H1 (cell line): ENCODE data around the gene ANAPC16. TPM values are rescaled to one million over a fixed set of nuclear protein-coding genes. Genes with fewer than 3 reads are reported as not detected.

ENCODE experiments used
- CTCF ChIA-PET: fragments of 300-600 bp; sonication (Branson Sonifier 250); formaldehyde crosslinking; loops from one replicate; lab custom pipeline; 2021; ENCODE audit not compliant: partially characterized antibody; lab: Charles Lee
- POLR2A ChIA-PET: fragments of 300-600 bp; sonication (Branson Sonifier 250); formaldehyde crosslinking; loops from one replicate; lab custom pipeline; 2021; ENCODE audit warnings: inconsistent platforms; ENCODE audit not compliant: partially characterized antibody; lab: Charles Lee
- DNase-seq, 2 experiments: peaks; one replicate each; pipeline versions ENCODE4 v3.0.0 to v3.0.0-alpha.2; 2010 to 2022; ENCODE audit warnings: low spot score in 2 of 2, low read depth in 1 of 2, mixed read lengths in 1 of 2
- FAIRE-seq: peaks from 2 replicates; lab custom pipeline; 2011; peaks lifted over from hg19 to GRCh38; lab: Jason Lieb, UNC
- H2AFZ ChIP-seq: 2 replicates; pipeline ENCODE4 v1.8.1; 2012; ENCODE audit warnings: low read length, inconsistent platforms
- H2AK5ac ChIP-seq: 2 replicates; pipeline ENCODE4 v1.6.1; 2013; ENCODE audit warnings: low read depth, low read length
- H2BK120ac ChIP-seq: replicated peaks from 2 replicates; pipeline ENCODE3; 2013; ENCODE audit warnings: low read depth, low read length, inconsistent platforms
- H2BK12ac ChIP-seq: 2 replicates; pipeline ENCODE4 v1.6.1; 2013; ENCODE audit warnings: low read depth, low read length
- H2BK15ac ChIP-seq: 2 replicates; pipeline ENCODE4 v1.6.1; 2013; ENCODE audit warnings: low read length
- H2BK20ac ChIP-seq: 2 replicates; pipeline ENCODE4 v1.6.1; 2013; ENCODE audit warnings: low read length
- H2BK5ac ChIP-seq: 2 replicates; pipeline ENCODE4 v1.6.1; 2013; ENCODE audit warnings: low read depth, low read length
- H3K14ac ChIP-seq: 2 replicates; pipeline ENCODE4 v1.6.1; 2013; ENCODE audit warnings: inconsistent platforms; ENCODE audit not compliant: insufficient read length
- H3K18ac ChIP-seq: 2 replicates; pipeline ENCODE4 v1.6.1; 2013; ENCODE audit warnings: low read length; ENCODE audit errors: extremely low read depth
- H3K23ac ChIP-seq: 2 replicates; pipeline ENCODE4 v1.6.1; 2013; ENCODE audit warnings: inconsistent platforms; ENCODE audit not compliant: insufficient read length
- H3K23me2 ChIP-seq: 2 replicates; pipeline ENCODE4 v1.6.1; 2013; ENCODE audit warnings: low read depth, low read length
- H3K27ac ChIP-seq: 2 replicates; pipeline ENCODE4 v1.6.1; 2011; ENCODE audit warnings: low read depth, low read length, inconsistent platforms
- H3K27me3 ChIP-seq, 4 experiments: replicated peaks in 1 of 4; 1 replicate in 1 of 4; 2 replicates in 3 of 4; pipeline versions ENCODE4 v1.6.1 to v1.8.1; 2011 to 2013; ENCODE audit warnings: low read length in 3 of 4, mild to moderate bottlenecking in 3 of 4, inconsistent platforms in 2 of 4, mixed read lengths in 2 of 4, moderate library complexity in 1 of 4; ENCODE audit not compliant: control insufficient read depth in 3 of 4, insufficient read depth in 3 of 4; ENCODE audit errors: extremely low read depth in 1 of 4
- H3K36me3 ChIP-seq, 4 experiments: 2 replicates each; pipeline versions ENCODE4 v1.6.1 to v1.8.1; 2011 to 2013; ENCODE audit warnings: mild to moderate bottlenecking in 4 of 4, low read length in 3 of 4, moderate library complexity in 2 of 4, control low read depth in 1 of 4, inconsistent platforms in 1 of 4; ENCODE audit not compliant: insufficient read depth in 4 of 4, control insufficient read depth in 2 of 4
- H3K4ac ChIP-seq: replicated peaks from 2 replicates; pipeline ENCODE3; 2013; ENCODE audit warnings: low read length, low read depth, mixed read lengths, inconsistent platforms; ENCODE audit not compliant: insufficient read length
- H3K4me1 ChIP-seq, 4 experiments: replicated peaks in 1 of 4; 1 replicate in 1 of 4; 2 replicates in 3 of 4; pipeline versions ENCODE4 v1.6.1 to v1.8.1; 2011 to 2013; ENCODE audit warnings: low read length in 3 of 4, inconsistent platforms in 2 of 4, mixed read lengths in 1 of 4; ENCODE audit not compliant: insufficient read depth in 4 of 4, control insufficient read depth in 3 of 4
- H3K4me2 ChIP-seq, 2 experiments: 2 replicates each; pipeline versions ENCODE4 v1.6.1 to v1.8.1; 2011 to 2013; ENCODE audit warnings: low read depth in 2 of 2, low read length in 2 of 2, control low read depth in 1 of 2, inconsistent platforms in 1 of 2, mild to moderate bottlenecking in 1 of 2; ENCODE audit not compliant: insufficient read depth in 1 of 2
- H3K4me3 ChIP-seq, 4 experiments: fragments of 200-600, 300-600 bp in 1 of 4; sonication (generic), shearing (Covaris generic), sonication (Bioruptor Twin) in 1 of 4; 2 replicates each; pipeline versions ENCODE4 v1.5.1 to v1.8.1; 2011 to 2016; ENCODE audit warnings: low read length in 4 of 4, low read depth in 3 of 4, control low read depth in 2 of 4, inconsistent platforms in 2 of 4, mild to moderate bottlenecking in 2 of 4, mixed read lengths in 1 of 4, moderate library complexity in 1 of 4; ENCODE audit not compliant: insufficient read depth in 2 of 4; ENCODE audit errors: extremely low read depth in 1 of 4
- H3K56ac ChIP-seq: replicated peaks from 2 replicates; pipeline ENCODE3; 2013; ENCODE audit warnings: low read depth, mild to moderate bottlenecking, mixed read lengths, low read length, inconsistent platforms; ENCODE audit not compliant: insufficient read length
- H3K79me1 ChIP-seq: 2 replicates; pipeline ENCODE4 v1.6.1; 2013; ENCODE audit warnings: low read depth, low read length, control low read depth
- H3K79me2 ChIP-seq, 2 experiments: 2 replicates each; pipeline versions ENCODE4 v1.6.1 to v1.8.1; 2012 to 2013; ENCODE audit warnings: low read length in 2 of 2, mild to moderate bottlenecking in 2 of 2, inconsistent platforms in 1 of 2; ENCODE audit not compliant: insufficient read depth in 2 of 2, control insufficient read depth in 1 of 2
- H3K9ac ChIP-seq, 4 experiments: replicated peaks in 1 of 4; 1 replicate in 1 of 4; 2 replicates in 3 of 4; pipeline versions ENCODE4 v1.6.1 to v1.8.1; 2011 to 2013; ENCODE audit warnings: low read depth in 3 of 4, low read length in 3 of 4, control low read depth in 2 of 4, mild to moderate bottlenecking in 2 of 4, moderate library complexity in 2 of 4, inconsistent platforms in 1 of 4; ENCODE audit errors: extremely low read depth in 1 of 4
- H3K9me3 ChIP-seq, 2 experiments: 2 replicates each; pipeline versions ENCODE4 v1.6.1 to v1.8.1; 2012 to 2013; ENCODE audit warnings: mild to moderate bottlenecking in 2 of 2, moderate library complexity in 2 of 2, control low read depth in 1 of 2, inconsistent platforms in 1 of 2, low read depth in 1 of 2, low read length in 1 of 2, mixed read lengths in 1 of 2; ENCODE audit not compliant: insufficient read depth in 2 of 2
- H4K20me1 ChIP-seq, 2 experiments: replicated peaks in 1 of 2; 2 replicates each; pipeline versions ENCODE3 to v1.8.1; 2011 to 2013; ENCODE audit warnings: inconsistent platforms in 2 of 2, low read length in 2 of 2, mild to moderate bottlenecking in 1 of 2; ENCODE audit not compliant: insufficient read depth in 2 of 2, control insufficient read depth in 1 of 2
- H4K5ac ChIP-seq: 2 replicates; pipeline ENCODE4 v1.6.1; 2013; ENCODE audit warnings: low read length, low read depth, mixed read lengths, inconsistent platforms; ENCODE audit not compliant: insufficient read length
- H4K8ac ChIP-seq: 2 replicates; pipeline ENCODE4 v1.8.0; 2013; ENCODE audit warnings: mild to moderate bottlenecking, moderate library complexity, low read length, inconsistent platforms; ENCODE audit not compliant: insufficient read depth; ENCODE audit errors: extremely low read depth
- H4K91ac ChIP-seq: replicated peaks from 2 replicates; pipeline ENCODE3; 2013; ENCODE audit warnings: low read length, mixed read lengths, inconsistent platforms; ENCODE audit not compliant: insufficient read length
- ATF2 ChIP-seq: IDR thresholded peaks from 2 replicates; pipeline ENCODE4 v1.6.1; 2012; ENCODE audit warnings: low read length, inconsistent platforms
- E2F6 ChIP-seq: IDR thresholded peaks from 2 replicates; pipeline ENCODE4 v1.6.1; 2012; ENCODE audit warnings: inconsistent platforms
- HDAC2 ChIP-seq, 2 experiments: fragments of 300-600 bp in 1 of 2; sonication (generic) in 1 of 2; IDR thresholded peaks; 2 replicates each; pipeline ENCODE4 v1.6.1; 2011 to 2012; ENCODE audit warnings: low read depth in 2 of 2, low read length in 2 of 2, mild to moderate bottlenecking in 2 of 2, moderate library complexity in 2 of 2, borderline replicate concordance in 1 of 2, inconsistent platforms in 1 of 2
- RAD21 ChIP-seq, 2 experiments: IDR thresholded peaks in 1 of 2; conservative IDR thresholded peaks in 1 of 2; 2 replicates each; pipeline ENCODE4 v1.6.1; 2011; ENCODE audit warnings: low read depth in 2 of 2, low read length in 2 of 2, improper control_type of control experiment in 1 of 2, inconsistent platforms in 1 of 2, mild to moderate bottlenecking in 1 of 2, moderate library complexity in 1 of 2
- SIN3A ChIP-seq, 2 experiments: IDR thresholded peaks in 1 of 2; conservative IDR thresholded peaks in 1 of 2; 2 replicates each; pipeline ENCODE4 v1.6.1; 2011 to 2012; ENCODE audit warnings: low read length in 2 of 2, improper control_type of control experiment in 1 of 2, low read depth in 1 of 2, mild to moderate bottlenecking in 1 of 2
- YY1 ChIP-seq: IDR thresholded peaks from 2 replicates; pipeline ENCODE4 v1.6.1; 2011; ENCODE audit warnings: low read depth, mild to moderate bottlenecking, low read length
- WGBS, 2 experiments: shearing (Covaris generic) in 1 of 2; methylation state at CpG; one replicate each; pipeline versions ENCODE4 v1.1.6 to v1.1.7; 2013 to 2015; ENCODE audit warnings: low lambda C conversion rate in 2 of 2, mixed read lengths in 2 of 2, inconsistent platforms in 1 of 2, low coverage in 1 of 2, missing lambda C conversion rate in 1 of 2; ENCODE audit not compliant: insufficient replicate concordance in 2 of 2, insufficient coverage in 1 of 2, insufficient read length in 1 of 2; ENCODE audit errors: extremely low coverage in 1 of 2, missing lambda C conversion rate in 1 of 2; 5-methylcytosine and 5-hydroxymethylcytosine counted together
- polyA plus RNA-seq, 7 experiments: library from polyadenylated mRNA; depleted of rRNA in 3 of 7; stranded (reverse) in 5 of 7; unstranded in 2 of 7; fragments of >200 nt in 5 of 7; fragments of 200-250 nt in 2 of 7; gene quantifications; 1 replicate in 5 of 7; 2 replicates in 1 of 7; 4 replicates in 1 of 7; pipeline versions ENCODE4 v1.2.1 to v1.2.3, GENCODE V29; 2011 to 2013; ENCODE audit warnings: missing spikeins in 2 of 7, mixed read lengths in 2 of 7
- total RNA-seq: library from RNA; stranded (reverse); fragmentation: NEBNext Ultra II Directional; extraction: Animal tissue kit (Norgen Biotek cat#: 25700); gene quantifications from 2 replicates; pipeline ENCODE4 v1.2.1, GENCODE V29; 2021

Gene ANAPC16
- total and polyA plus RNA-seq, 2 of the 8 experiments (the other 6 are each of a cell fraction or from before 2014, with no cell fraction given) = 53.1 to 57.4 TPM

- Histone ChIP-seq H4K20me1 (no peaks in the 10 kb centered on the region), H4K5ac (peak overlapping the region; percentile 29), H3K56ac (peak overlapping the region; percentile 10), H3K9ac (no peak overlapping the region), H2AK5ac (peak overlapping the region; percentile 39; the same call in 1 of the 2 replicates), H3K27ac (no peak overlapping the region), H3K23ac (no peak overlapping the region), H4K91ac (no peak overlapping the region), H2AFZ (peak overlapping the region; percentile 8; the same call in 1 of the 2 replicates), H3K9me3 (no peaks in the 10 kb centered on the region), H2BK5ac (peak overlapping the region; percentile 66; the same call in 1 of the 2 replicates), H3K23me2 (no peaks in the 10 kb centered on the region), H3K4me2 (no peak overlapping the region), H2BK12ac (peak overlapping the region; percentile 60; the same call in 1 of the 2 replicates), H2BK15ac (peak overlapping the region; percentile 88; the same call in 1 of the 2 replicates), H4K8ac (0 out of 2 replicates have a peak overlapping the region, but pooled peaks have one; percentile 57), H3K79me2 (no peaks in the 10 kb centered on the region), H3K4me1 (peaks cover 0 to under 1% (median under 1%) of the 10 kb centered on the region in 4 experiments; a peak in 4 of 7 replicates), H2BK20ac (peak overlapping the region; percentile 61; the same call in 1 of the 2 replicates), H3K18ac (peak overlapping the region; percentile 78), H3K27me3 (no peaks in the 10 kb centered on the region; a peak in 1 of 7 replicates), H3K4me3 (no peak overlapping the region), H2BK120ac (no peak overlapping the region), H3K79me1 (no peaks in the 10 kb centered on the region), H3K4ac (no peak overlapping the region), H3K36me3 (no peaks in the 10 kb centered on the region), H3K14ac (no peak overlapping the region)
- ChIA-PET POLR2A (interaction anchor here (1.5 to 4.4 kb wide), 4 partner anchors 27 to 33 kb away, joined by 4 to 20 read pairs (median 10); partner anchors contain the start of genes ANAPC16, ASCC1 and DDIT4), CTCF (interaction anchor here (0.7 to 1.7 kb wide), 4 partner anchors 33 to 910 kb away, joined by 3 to 5 read pairs (median 4); no protein-coding TSS in a partner anchor)
- 85% methylated on average over 4 of the region's 4 CpGs; no CpG with 5 or more reads in 1 of the 2 experiments for WGBS, 2 experiments
- DNase-seq (no peak), FAIRE-seq (no peak)
- TF ChIP-seq RAD21 (IDR thresholded peaks at IDR 0.05 in 1 of 2, conservative IDR thresholded peaks at IDR 0.05 in 1 of 2; ENCODE audit: low read depth in 2 of 2, low read length in 2 of 2) = no peak
- TF ChIP-seq E2F6 = no peak
- TF ChIP-seq YY1 = no peak
- TF ChIP-seq ATF2 = no peak
- no peak for TF ChIP-seq SIN3A (conservative IDR thresholded peaks at IDR 0.05 in 1 of 2, IDR thresholded peaks at IDR 0.05 in 1 of 2; ENCODE audit: low read depth in 1 of 2, low read length in 2 of 2)
- TF ChIP-seq HDAC2 (IDR thresholded peaks at IDR 0.05; ENCODE audit: borderline replicate concordance in 1 of 2, low read depth in 2 of 2, low read length in 2 of 2) = no peak
These were observed 26.9 kb downstream of the ANAPC16 start for GRCh38 chr10:72242675-72243074.
